HG03460 (cell line): ENCODE results near the gene RPL6.
"Not testable (repeated sequence)": the region's sequence is repeated elsewhere in the genome, so short reads cannot be mapped to it uniquely, and the experiment has no call there.

Source experiments
- ATAC-seq: cut with Tn5 transposase; IDR thresholded peaks from one replicate; pipeline ENCODE4 v1.9.1; 2021; ENCODE audit not compliant: unreplicated experiment

The RPL6 gene

GRCh38 chr12:112409064-112409905 lies at the start of gene RPL6:
TSS of gene RPL6 (minus strand) at chr12:112409605. CDS start at chr12:112408656, 949 bp downstream.
- ATAC-seq, result peak; percentile 85

- ATAC-seq, result no peak
These were observed 49.3 kb upstream of the RPL6 start for GRCh38 chr12:112458751-112459150.

- no peak for ATAC-seq
These were observed 48.9 kb upstream of the RPL6 start for GRCh38 chr12:112458330-112458729.

GRCh38 chr12:112457142-112457541 lies 47.7 kb upstream of the RPL6 start:
- not testable (repeated sequence) for ATAC-seq

- ATAC-seq, result no peak
These were observed 46.6 kb upstream of the RPL6 start for GRCh38 chr12:112456029-112456428.

- ATAC-seq, result no peak
These were observed 41.3 kb upstream of the RPL6 start for GRCh38 chr12:112450725-112451124.

- ATAC-seq, result not testable (repeated sequence)
These were observed 38.8 kb upstream of the RPL6 start for GRCh38 chr12:112448165-112448564.

GRCh38 chr12:112447106-112447505 lies 37.7 kb upstream of the RPL6 start:
- ATAC-seq, result no peak

- no peak for ATAC-seq
These were observed 36.8 kb upstream of the RPL6 start for GRCh38 chr12:112446008-112446725.

- no peak for ATAC-seq
These were observed 34.5 kb upstream of the RPL6 start for GRCh38 chr12:112443916-112444315.

- not testable (repeated sequence) for ATAC-seq
These were observed 31.2 kb upstream of the RPL6 start for GRCh38 chr12:112440653-112441052.

- no peak for ATAC-seq
These were observed 30.4 kb upstream of the RPL6 start for GRCh38 chr12:112439769-112440168.

- ATAC-seq, result not testable (repeated sequence)
These were observed 29.2 kb upstream of the RPL6 start for GRCh38 chr12:112438645-112439044.

- ATAC-seq, result no peak
These were observed 24.1 kb upstream of the RPL6 start for GRCh38 chr12:112433551-112433950.

GRCh38 chr12:112431965-112432364 lies 22.6 kb upstream of the RPL6 start:
- ATAC-seq, result no peak

GRCh38 chr12:112430929-112431328 lies 21.5 kb upstream of the RPL6 start:
- no peak for ATAC-seq

- no peak for ATAC-seq
These were observed 18.4 kb upstream of the RPL6 start for GRCh38 chr12:112427760-112428159.

GRCh38 chr12:112425582-112426382 lies 16.4 kb upstream of the RPL6 start:
- ATAC-seq, result no peak

GRCh38 chr12:112424126-112424525 lies 14.7 kb upstream of the RPL6 start:
- ATAC-seq, result no peak

GRCh38 chr12:112422531-112422930 lies 13.1 kb upstream of the RPL6 start:
- no peak for ATAC-seq

GRCh38 chr12:112421363-112421762 lies 12.0 kb upstream of the RPL6 start:
- ATAC-seq, result no peak
